ENCODE results near the gene SLC36A1.

The SLC36A1 gene

DNA sequence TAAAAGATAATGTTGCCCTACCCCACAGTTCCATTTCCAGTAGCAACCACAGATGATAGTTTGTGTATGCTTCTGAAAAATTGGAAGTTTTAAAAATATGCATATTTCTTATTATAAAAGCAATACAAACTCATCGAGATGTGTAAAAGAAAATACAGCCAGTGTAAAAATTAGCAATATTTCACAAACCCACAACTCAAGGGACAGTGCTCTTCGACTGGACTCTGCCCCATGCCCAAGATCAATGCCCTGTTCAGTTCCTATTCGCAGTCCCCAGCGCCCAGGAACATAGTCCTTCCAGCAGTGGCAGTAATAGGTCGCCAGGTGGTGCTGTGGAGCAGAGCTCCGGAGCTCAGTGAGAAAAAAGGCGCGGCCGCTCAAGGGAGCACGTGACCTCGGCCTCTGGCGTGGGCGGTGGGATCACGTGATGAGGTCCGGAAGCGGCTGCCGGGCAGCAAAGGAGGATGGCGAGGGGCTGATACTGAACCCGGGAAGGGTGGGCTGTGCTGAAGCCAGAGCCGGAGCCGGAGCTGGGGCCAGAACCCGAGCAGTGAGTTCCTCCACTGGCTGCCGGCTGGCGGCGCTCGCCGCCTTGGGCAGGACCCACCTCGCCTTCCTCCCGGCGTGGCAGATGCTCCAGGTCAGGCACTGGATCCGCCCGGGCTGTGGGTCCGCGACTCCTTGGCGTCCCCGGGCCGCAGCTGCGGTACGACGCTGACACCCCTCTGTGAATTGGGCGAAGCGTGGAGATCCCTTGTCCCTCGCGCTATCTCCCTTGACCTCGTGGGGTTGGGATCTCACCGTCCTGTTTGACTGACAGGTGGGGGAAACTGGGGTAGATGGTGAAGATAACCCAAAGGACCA is at the start of gene SLC36A1:
Gene SLC36A1 (plus strand): TSS at position 430 of the 864 bp plus-strand sequence. CDS start 11,190 bp downstream, outside the sequence.
- peak within 1 kb of the TSS; percentile 58 for H3K4me3 ChIP-seq (ENCODE audit: control insufficient read depth, low read depth, low read length)
- DNase-seq (ENCODE audit: low read depth), result peak; percentile 40
- peak; percentile 96 for TF ChIP-seq CTCF (IDR thresholded peaks at IDR 0.05; ENCODE audit: control insufficient read depth, insufficient read depth, low read depth, low read length, missing control alignments)

DNA sequence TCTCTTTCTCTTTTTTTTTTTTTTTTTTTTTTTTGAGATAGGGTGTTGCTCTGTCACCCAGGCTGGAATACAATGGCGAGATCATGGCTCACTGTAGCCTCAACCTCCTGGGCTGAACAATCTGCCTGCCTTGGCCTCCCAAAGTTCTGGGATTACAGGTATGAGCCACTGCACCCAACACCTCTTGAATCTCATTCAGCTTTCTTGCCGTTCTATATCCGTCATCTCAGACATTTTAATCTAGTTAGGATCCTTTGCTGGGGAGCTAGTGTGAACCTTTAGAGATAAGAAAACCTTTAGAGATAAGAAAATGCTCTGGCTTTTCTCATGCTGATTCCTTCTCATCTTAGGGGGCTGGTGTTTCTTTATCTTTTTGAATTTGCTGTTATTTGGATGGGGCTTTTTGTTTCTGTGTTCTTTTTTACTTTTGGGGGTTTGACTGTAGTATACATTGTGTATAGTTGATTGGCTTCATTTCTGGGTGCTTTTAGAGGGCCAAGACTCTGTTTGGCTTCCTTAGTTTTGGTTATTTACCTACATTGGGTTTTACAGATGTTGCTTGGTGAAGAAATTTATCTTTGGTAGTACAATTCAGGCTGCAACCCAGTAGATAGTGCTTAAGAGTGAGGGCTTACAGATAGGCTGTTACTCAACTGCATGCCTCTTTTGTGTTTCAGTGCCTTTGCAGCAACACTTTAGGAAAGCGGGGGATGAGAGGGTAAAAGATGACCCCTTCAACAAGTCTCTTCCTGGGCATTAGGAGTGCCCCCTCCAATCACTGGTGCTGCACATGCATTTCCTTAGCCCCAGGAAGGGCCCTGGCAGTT is 41.9 kb upstream of the SLC36A1 start:
- no peak for TF ChIP-seq CTCF (IDR thresholded peaks at IDR 0.05; ENCODE audit: control insufficient read depth, insufficient read depth, low read depth, low read length, missing control alignments)
- H3K4me3 ChIP-seq (ENCODE audit: control insufficient read depth, low read depth, low read length), result no peak overlapping the region
- no peak for DNase-seq (ENCODE audit: low read depth)

DNA sequence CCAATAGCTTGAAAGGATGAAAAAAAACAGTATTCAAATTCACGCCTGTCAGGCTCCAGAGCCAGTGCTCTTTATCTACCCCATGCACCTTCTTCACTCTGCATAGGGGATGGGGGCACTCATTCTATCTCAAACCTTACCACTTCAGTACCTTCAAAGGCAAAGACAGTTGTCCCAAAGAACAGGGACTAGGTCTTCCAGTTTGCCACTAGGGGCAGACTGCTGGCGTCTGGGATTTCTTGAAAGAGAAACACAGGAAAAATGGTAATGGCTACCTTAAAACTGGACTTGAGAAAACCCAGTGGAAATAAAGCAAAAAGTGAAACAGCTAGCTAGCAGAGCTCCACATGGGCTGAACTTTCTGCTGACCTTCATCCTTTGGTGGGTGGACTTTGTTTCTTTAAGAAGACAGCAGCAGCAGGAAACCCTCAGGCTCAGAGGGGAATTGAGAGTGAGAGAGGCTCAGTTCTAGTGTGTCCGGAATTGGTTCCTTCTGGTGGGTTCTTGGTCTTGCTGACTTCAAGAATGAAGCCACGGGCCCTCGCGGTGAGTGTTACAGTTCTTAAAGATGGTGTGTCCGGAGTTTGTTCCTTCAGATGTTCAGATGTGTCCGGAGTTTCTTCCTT is 41.0 kb upstream of the SLC36A1 start:
- H3K4me3 ChIP-seq (ENCODE audit: control insufficient read depth, low read depth, low read length), result no peak overlapping the region
- no peak for DNase-seq (ENCODE audit: low read depth)

DNA sequence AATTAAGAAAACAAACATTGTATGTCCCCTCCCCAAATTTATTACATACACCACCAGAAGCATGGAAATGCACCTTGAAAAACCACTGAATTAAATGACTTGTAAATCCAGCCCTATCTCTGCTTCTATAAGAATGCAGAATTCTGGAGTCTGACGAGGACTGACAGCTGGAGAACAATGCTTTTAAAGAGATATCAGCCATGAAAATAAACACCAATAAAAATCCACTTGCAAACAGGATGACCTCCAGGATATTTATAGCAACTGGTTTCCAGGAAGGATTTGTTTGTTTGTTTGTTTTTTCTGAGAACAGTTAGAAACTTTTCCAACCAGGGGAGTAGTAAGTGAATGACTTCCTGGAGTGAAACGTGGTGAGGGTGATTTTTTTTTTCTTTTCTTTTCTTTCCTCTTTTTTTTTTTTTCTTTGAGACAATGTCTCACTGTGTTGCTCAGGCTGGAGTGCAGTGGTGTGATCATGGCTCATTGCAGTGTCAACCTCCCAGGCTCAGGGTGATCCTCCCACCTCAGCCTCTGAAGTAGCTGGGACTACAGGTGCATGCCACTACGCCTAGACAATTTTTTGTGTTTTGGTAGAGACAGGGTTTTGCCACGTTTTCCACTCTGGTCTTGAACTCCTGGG is 38.7 kb upstream of the SLC36A1 start:
- DNase-seq (ENCODE audit: low read depth), result no peak
- H3K4me3 ChIP-seq (ENCODE audit: control insufficient read depth, low read depth, low read length), result no peak overlapping the region
- TF ChIP-seq CTCF (IDR thresholded peaks at IDR 0.05; ENCODE audit: control insufficient read depth, insufficient read depth, low read depth, low read length, missing control alignments), result no peak

More for the DNA sequence above, 41.0 kb upstream of the SLC36A1 start:
- peak; percentile 59 for TF ChIP-seq CTCF (IDR thresholded peaks at IDR 0.05; ENCODE audit: control insufficient read depth, insufficient read depth, low read depth, low read length, missing control alignments)

GRCh38 chr5:151413800-151414199 is 33.6 kb upstream of the SLC36A1 start:
- DNase-seq (ENCODE audit: low read depth), result no peak
- H3K4me3 ChIP-seq (ENCODE audit: control insufficient read depth, low read depth, low read length), result no peak overlapping the region
- no peak for TF ChIP-seq CTCF (IDR thresholded peaks at IDR 0.05; ENCODE audit: control insufficient read depth, insufficient read depth, low read depth, low read length, missing control alignments)

GRCh38 chr5:151414536-151414935 is 32.9 kb upstream of the SLC36A1 start:
- TF ChIP-seq CTCF (IDR thresholded peaks at IDR 0.05; ENCODE audit: control insufficient read depth, insufficient read depth, low read depth, low read length, missing control alignments), result no peak
- H3K4me3 ChIP-seq (ENCODE audit: control insufficient read depth, low read depth, low read length), result no peak overlapping the region
- no peak for DNase-seq (ENCODE audit: low read depth)
